Gastrocnemius medialis (tissue), 4 donors: ENCODE data around the gene MISP. TPM values are rescaled to one million over a fixed set of nuclear protein-coding genes. Genes with fewer than 3 reads are reported as not detected.

Experiments
- ATAC-seq, 2 donors: fragments of 150-250 bp; one replicate each; pipeline ENCODE4 v1.9.1; 2016
- DNase-seq, 2 donors: peaks; one replicate each; pipeline ENCODE4 v3.0.0-alpha.2; 2019
- H3K27ac ChIP-seq, 4 donors: fragments of 200-600 bp; sonication (generic); 1 replicate in 1 of 4; 2 replicates in 3 of 4; pipeline ENCODE4 v1.5.1; 2016 to 2018; ENCODE audit warnings: mild to moderate bottlenecking in 2 of 4, moderate library complexity in 1 of 4
- H3K27me3 ChIP-seq, 3 donors: fragments of 200-600 bp; sonication (generic) in 2 of 3; 1 replicate in 1 of 3; 2 replicates in 2 of 3; pipeline versions ENCODE4 v1.5.1 to v1.6.0; 2016 to 2019; ENCODE audit warnings: mild to moderate bottlenecking in 1 of 3, moderate library complexity in 1 of 3
- H3K36me3 ChIP-seq, 2 donors: fragments of 200-600 bp; sonication (generic) in 1 of 2; one replicate each; pipeline ENCODE4 v1.5.1; 2017 to 2018
- H3K4me1 ChIP-seq, 2 donors: fragments of 200-600 bp; sonication (generic) in 1 of 2; one replicate each; pipeline ENCODE4 v1.5.1; 2016 to 2017; ENCODE audit warnings: mild to moderate bottlenecking in 2 of 2
- H3K4me3 ChIP-seq, 4 donors: fragments of 200-600 bp; sonication (generic) in 3 of 4; 1 replicate in 1 of 4; 2 replicates in 3 of 4; pipeline ENCODE4 v1.5.1; 2016 to 2019; ENCODE audit warnings: mild to moderate bottlenecking in 2 of 4
- H3K9me3 ChIP-seq, 3 donors: fragments of 200-600 bp; sonication (generic) in 2 of 3; 1 replicate in 1 of 3; 2 replicates in 2 of 3; pipeline ENCODE4 v1.5.1; 2016 to 2019
- POLR2A ChIP-seq, 2 donors: fragments of 450-650 bp; IDR thresholded peaks; one replicate each; pipeline ENCODE4 v1.6.1; 2017; ENCODE audit warnings: antibody characterized with exemption in 2 of 2, mild to moderate bottlenecking in 2 of 2, moderate library complexity in 2 of 2
- in situ Hi-C, 4 donors: fragments of 200-750 bp; cut with MboI; loops; one replicate each; pipeline versions ENCODE4 v1.15.0 to v1.8.0; 2017; ENCODE audit warnings: low sequenced_read_pairs in 4 of 4
- intact Hi-C: fragments of 100-400 bp; cut with DNase I; formaldehyde crosslinking; loops from one replicate; pipeline ENCODE4 v1.15.1; 2023; ENCODE audit warnings: low total_unique reads
- total RNA-seq, 4 donors: library from RNA; depleted of rRNA; stranded (reverse); fragments of >200 nt; gene quantifications; one replicate each; pipeline versions ENCODE4 v1.1.0 to v1.2.3, GENCODE V29; 2016
- TF ChIP-seq, protein P1 (sequence below), 5 experiments: fragments of 450-650 bp in 3 of 5; fragments of 200-600 bp in 2 of 5; sonication (generic) in 2 of 5; IDR thresholded peaks in 4 of 5; conservative IDR thresholded peaks in 1 of 5; 1 replicate in 4 of 5; 2 replicates in 1 of 5; pipeline ENCODE4 v1.5.1; 2016 to 2019; ENCODE audit warnings: antibody characterized with exemption in 5 of 5, mild to moderate bottlenecking in 3 of 5, moderate library complexity in 3 of 5

The MISP gene
- total RNA-seq, 4 donors from 2014 or later: 1.2 TPM; not detected in 3

DNA sequence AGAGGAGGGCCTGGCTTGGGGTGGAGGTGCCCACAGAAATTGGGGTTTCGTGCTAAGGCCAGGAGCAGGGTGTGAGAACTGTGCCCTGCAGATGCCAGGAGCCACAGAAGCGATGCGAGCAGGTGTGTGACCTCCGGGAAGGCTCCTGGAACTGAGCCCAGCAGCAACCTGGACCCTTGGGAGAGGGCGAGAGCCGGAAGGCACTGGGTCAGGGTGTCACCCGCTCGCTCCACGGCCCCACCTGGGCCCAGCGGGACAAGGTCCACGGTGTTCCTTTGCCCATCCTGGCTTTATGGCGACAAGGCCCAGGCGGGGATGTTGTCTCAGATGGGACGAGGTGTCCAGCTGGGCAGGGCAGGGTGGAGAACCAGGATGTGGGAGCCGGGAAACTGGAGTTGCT, 4.2 kb downstream of the MISP start:
- in situ Hi-C loops (no loop called here), intact Hi-C loops (no loop called here)
- Histone ChIP-seq H3K27me3 (peaks cover 6 to 23% (median 23%) of the 10 kb centered on the region in 3 donors), H3K4me1 (no peaks in the 10 kb centered on the region), H3K36me3 (no peaks in the 10 kb centered on the region), H3K9me3 (no peaks in the 10 kb centered on the region), H3K27ac (no peak overlapping the region), H3K4me3 (no peak overlapping the region)
- TF ChIP-seq, protein P1, sequence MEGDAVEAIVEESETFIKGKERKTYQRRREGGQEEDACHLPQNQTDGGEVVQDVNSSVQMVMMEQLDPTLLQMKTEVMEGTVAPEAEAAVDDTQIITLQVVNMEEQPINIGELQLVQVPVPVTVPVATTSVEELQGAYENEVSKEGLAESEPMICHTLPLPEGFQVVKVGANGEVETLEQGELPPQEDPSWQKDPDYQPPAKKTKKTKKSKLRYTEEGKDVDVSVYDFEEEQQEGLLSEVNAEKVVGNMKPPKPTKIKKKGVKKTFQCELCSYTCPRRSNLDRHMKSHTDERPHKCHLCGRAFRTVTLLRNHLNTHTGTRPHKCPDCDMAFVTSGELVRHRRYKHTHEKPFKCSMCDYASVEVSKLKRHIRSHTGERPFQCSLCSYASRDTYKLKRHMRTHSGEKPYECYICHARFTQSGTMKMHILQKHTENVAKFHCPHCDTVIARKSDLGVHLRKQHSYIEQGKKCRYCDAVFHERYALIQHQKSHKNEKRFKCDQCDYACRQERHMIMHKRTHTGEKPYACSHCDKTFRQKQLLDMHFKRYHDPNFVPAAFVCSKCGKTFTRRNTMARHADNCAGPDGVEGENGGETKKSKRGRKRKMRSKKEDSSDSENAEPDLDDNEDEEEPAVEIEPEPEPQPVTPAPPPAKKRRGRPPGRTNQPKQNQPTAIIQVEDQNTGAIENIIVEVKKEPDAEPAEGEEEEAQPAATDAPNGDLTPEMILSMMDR (IDR thresholded peaks at IDR 0.05 in 4 of 5, conservative IDR thresholded peaks at IDR 0.05 in 1 of 5): no peak
- no peak for ATAC-seq
- DNase-seq: no peak

DNA sequence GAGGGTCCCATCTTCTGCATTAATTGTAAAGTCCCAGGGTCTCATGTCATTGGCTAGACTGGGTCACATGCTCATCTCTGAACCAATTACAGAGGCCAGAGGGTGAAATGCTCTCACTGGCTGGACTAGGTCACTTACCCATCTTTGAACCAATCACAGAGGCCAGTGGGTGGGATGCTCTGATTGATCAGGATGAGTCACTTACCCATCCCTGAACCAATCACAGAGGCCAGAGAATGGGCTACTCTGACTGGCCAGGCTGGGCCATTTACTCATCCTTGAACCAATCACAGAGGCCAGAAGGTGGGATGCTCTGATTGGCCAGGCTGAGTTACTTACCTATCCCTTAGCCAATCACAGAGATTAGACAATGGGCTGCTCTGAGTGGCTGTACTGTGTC, 5.3 kb downstream of the MISP start:
- Histone ChIP-seq H3K9me3 (no peaks in the 10 kb centered on the region), H3K4me3 (no peak overlapping the region), H3K36me3 (no peaks in the 10 kb centered on the region), H3K27ac (no peak overlapping the region), H3K4me1 (no peaks in the 10 kb centered on the region), H3K27me3 (peaks cover 6 to 19% (median 14%) of the 10 kb centered on the region in 3 donors)
- no peak for ATAC-seq
- no peak for TF ChIP-seq POLR2A (IDR thresholded peaks at IDR 0.05)
- TF ChIP-seq, protein P1 (IDR thresholded peaks at IDR 0.05 in 4 of 5, conservative IDR thresholded peaks at IDR 0.05 in 1 of 5): no peak
- in situ Hi-C loops (no loop called here), intact Hi-C loops (no loop called here)
- no peak for DNase-seq

DNA sequence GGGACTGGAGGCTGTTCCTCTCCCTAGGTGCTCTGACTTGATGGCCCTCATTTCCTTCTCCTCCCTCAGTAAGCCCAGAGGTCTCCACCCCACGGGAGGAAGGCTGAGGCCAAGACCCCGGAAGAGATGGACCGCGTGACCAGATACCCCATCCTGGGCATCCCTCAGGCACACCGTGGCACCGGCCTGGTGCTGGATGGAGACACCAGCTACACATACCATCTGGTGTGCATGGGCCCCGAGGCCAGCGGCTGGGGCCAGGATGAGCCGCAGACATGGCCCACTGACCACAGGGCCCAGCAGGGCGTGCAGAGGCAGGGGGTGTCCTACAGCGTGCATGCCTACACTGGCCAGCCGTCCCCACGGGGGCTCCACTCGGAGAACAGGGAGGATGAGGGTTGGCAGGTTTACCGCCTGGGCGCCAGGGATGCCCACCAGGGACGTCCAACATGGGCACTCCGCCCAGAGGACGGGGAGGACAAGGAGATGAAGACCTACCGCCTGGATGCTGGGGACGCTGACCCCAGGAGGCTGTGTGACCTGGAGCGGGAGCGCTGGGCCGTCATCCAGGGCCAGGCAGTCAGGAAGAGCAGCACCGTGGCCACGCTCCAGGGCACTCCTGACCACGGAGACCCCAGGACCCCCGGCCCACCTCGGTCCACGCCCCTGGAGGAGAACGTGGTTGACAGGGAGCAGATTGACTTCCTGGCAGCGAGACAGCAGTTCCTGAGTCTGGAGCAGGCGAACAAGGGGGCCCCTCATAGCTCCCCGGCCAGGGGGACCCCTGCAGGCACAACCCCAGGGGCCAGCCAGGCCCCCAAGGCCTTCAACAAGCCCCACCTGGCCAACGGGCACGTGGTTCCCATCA, 6.1 kb downstream of the MISP start:
- TF ChIP-seq POLR2A (IDR thresholded peaks at IDR 0.05): no peak
- TF ChIP-seq, protein P1 (IDR thresholded peaks at IDR 0.05 in 4 of 5, conservative IDR thresholded peaks at IDR 0.05 in 1 of 5): no peak
- H3K36me3 ChIP-seq: no peaks in the 10 kb centered on the region
- H3K27ac ChIP-seq: no peak overlapping the region
- peaks cover 0 to 11% (median 7%) of the 10 kb centered on the region in 3 donors for H3K27me3 ChIP-seq
- DNase-seq (no peak), ATAC-seq (no peak)
- in situ Hi-C loops (no loop called here), intact Hi-C loops (no loop called here)
- H3K4me1 ChIP-seq: no peaks in the 10 kb centered on the region
- H3K9me3 ChIP-seq: no peaks in the 10 kb centered on the region
- H3K4me3 ChIP-seq: no peak overlapping the region

DNA sequence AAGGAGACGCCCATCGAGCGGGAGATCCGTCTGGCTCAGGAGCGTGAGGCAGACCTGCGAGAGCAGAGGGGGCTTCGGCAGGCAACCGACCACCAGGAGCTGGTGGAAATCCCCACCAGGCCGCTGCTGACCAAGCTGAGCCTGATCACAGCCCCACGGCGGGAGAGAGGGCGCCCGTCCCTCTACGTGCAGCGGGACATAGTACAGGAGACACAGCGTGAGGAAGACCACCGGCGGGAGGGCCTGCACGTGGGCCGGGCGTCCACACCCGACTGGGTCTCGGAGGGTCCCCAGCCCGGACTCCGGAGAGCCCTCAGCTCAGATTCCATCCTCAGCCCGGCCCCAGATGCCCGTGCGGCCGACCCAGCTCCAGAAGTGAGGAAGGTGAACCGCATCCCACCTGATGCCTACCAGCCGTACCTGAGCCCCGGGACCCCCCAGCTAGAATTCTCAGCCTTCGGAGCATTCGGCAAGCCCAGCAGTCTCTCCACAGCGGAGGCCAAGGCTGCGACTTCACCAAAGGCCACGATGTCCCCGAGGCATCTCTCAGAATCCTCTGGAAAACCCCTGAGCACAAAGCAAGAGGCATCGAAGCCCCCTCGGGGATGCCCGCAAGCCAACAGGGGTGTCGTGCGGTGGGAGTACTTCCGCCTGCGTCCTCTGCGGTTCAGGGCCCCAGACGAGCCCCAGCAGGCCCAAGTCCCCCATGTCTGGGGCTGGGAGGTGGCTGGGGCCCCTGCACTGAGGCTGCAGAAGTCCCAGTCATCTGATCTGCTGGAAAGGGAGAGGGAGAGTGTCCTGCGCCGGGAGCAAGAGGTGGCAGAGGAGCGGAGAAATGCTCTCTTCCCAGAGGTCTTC, 7.1 kb downstream of the MISP start:
- Histone ChIP-seq H3K36me3 (no peaks in the 10 kb centered on the region), H3K4me3 (no peak overlapping the region), H3K27ac (no peak overlapping the region), H3K4me1 (no peaks in the 10 kb centered on the region), H3K27me3 (peaks cover 0 to 4% (median 3%) of the 10 kb centered on the region in 3 donors), H3K9me3 (no peaks in the 10 kb centered on the region)
- in situ Hi-C loops (no loop called here), intact Hi-C loops (no loop called here)
- TF ChIP-seq, protein P1 (IDR thresholded peaks at IDR 0.05 in 4 of 5, conservative IDR thresholded peaks at IDR 0.05 in 1 of 5): no peak
- no peak for TF ChIP-seq POLR2A (IDR thresholded peaks at IDR 0.05)
- DNase-seq (no peak), ATAC-seq (no peak)
